Measurements from ENCODE around the gene XRN1. TPM values are rescaled to one million over a fixed set of nuclear protein-coding genes. Genes with fewer than 3 reads are reported as not detected.

Gene XRN1, protein sequence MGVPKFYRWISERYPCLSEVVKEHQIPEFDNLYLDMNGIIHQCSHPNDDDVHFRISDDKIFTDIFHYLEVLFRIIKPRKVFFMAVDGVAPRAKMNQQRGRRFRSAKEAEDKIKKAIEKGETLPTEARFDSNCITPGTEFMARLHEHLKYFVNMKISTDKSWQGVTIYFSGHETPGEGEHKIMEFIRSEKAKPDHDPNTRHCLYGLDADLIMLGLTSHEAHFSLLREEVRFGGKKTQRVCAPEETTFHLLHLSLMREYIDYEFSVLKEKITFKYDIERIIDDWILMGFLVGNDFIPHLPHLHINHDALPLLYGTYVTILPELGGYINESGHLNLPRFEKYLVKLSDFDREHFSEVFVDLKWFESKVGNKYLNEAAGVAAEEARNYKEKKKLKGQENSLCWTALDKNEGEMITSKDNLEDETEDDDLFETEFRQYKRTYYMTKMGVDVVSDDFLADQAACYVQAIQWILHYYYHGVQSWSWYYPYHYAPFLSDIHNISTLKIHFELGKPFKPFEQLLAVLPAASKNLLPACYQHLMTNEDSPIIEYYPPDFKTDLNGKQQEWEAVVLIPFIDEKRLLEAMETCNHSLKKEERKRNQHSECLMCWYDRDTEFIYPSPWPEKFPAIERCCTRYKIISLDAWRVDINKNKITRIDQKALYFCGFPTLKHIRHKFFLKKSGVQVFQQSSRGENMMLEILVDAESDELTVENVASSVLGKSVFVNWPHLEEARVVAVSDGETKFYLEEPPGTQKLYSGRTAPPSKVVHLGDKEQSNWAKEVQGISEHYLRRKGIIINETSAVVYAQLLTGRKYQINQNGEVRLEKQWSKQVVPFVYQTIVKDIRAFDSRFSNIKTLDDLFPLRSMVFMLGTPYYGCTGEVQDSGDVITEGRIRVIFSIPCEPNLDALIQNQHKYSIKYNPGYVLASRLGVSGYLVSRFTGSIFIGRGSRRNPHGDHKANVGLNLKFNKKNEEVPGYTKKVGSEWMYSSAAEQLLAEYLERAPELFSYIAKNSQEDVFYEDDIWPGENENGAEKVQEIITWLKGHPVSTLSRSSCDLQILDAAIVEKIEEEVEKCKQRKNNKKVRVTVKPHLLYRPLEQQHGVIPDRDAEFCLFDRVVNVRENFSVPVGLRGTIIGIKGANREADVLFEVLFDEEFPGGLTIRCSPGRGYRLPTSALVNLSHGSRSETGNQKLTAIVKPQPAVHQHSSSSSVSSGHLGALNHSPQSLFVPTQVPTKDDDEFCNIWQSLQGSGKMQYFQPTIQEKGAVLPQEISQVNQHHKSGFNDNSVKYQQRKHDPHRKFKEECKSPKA (N-terminal part only)
- total RNA-seq: 10 to 100 TPM; 31.1 to 49.9 (median 43.5) TPM
- 10 to 100 TPM in 1 of 2 donors, 1 to 10 TPM in 1; 7.6 to 12.9 TPM for polyA plus RNA-seq
- long read RNA-seq, donor 1, transcript XRN1-203 (12 exons, 2,075 nt): major isoform, 7 of 67 reads
- long read RNA-seq, donor 1, partial matches to known transcripts: 42 of 67 reads
- long read RNA-seq, donor 1, other reads (novel, unspliced or antisense): 18 of 67 reads
- long read RNA-seq, donor 2, partial matches to known transcripts: 5 of 7 reads
- long read RNA-seq, donor 2, other reads (novel, unspliced or antisense): 0 of 7 reads
- long read RNA-seq, donor 3, full-length matches to known transcripts: 3 of 12 reads
- long read RNA-seq, donor 3, partial matches to known transcripts: 2 of 12 reads
- long read RNA-seq, donor 3, other reads (novel, unspliced or antisense): 7 of 12 reads

DNA sequence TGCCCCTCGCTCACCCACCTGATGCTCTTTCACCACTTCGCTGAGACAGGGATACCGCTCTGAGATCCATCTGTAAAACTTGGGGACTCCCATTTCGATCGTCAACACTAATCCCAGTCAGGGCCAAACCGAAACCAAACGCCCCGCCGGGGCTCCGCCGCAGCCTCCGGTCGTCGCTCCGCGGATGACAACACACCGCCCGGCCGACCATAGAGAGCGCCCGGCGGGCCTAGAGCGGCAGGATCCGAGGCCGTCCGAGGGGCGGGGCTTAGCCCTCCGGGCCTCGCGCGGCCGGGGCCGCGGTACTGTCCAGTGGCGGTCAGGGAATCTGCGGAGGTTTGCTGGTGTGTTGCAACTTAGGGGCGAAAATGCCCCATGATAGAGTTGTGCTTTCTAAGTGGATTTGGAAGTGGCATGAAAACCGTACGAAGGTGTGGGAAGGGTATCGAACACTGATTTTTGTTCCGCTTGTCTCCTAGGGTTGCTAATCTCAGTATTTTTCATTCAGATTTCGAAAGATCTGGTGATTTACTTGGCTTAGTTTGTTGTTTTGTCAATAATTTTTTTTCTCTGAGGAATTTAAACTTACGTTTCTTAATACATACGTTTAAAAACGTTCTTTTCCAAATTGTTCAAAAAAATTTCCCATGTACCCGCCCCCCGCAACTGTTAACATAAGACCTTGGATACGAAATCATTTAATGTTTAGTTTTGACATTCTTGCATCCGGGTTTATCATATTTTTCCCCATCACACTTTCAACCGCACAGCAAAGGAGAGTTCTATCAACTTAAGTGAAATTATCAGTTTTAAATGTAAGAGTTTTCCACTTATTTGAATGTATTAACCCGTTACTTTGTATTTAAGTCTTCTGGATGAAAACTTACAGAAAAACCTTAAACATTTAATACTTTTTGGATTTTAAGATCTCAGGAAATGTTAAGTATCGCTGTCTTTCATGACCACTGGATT is at the start of gene XRN1:
XRN1 (minus strand) TSS at position 186 of the 972 bp plus-strand sequence; CDS start at position 93, 93 bp downstream.
- DNase-seq: peak; percentile 95 to 98 (median 96)
- no peak for TF ChIP-seq CTCF (IDR thresholded peaks at IDR 0.05)
- peak; percentile 73 for TF ChIP-seq POLR2A (IDR thresholded peaks at IDR 0.05)
- intact Hi-C loops (cut with DNase I): no loop called here
- 2 to 3% (median 3%) methylated on average over 52 of the region's 52 CpGs for whole genome bisulfite sequencing, 3 donors
- Histone ChIP-seq H3K4me1 (ENCODE audit: insufficient read depth) (peaks cover 4% of the 10 kb centered on the region), H3K27me3 (no peaks in the 10 kb centered on the region), H3K27ac (peak within 1 kb of the TSS; percentile 93 to 97), H3K4me3 (peak within 1 kb of the TSS; percentile 86), H3K9me3 (no peaks in the 10 kb centered on the region), H3K36me3 (no peaks in the 10 kb centered on the region)

DNA sequence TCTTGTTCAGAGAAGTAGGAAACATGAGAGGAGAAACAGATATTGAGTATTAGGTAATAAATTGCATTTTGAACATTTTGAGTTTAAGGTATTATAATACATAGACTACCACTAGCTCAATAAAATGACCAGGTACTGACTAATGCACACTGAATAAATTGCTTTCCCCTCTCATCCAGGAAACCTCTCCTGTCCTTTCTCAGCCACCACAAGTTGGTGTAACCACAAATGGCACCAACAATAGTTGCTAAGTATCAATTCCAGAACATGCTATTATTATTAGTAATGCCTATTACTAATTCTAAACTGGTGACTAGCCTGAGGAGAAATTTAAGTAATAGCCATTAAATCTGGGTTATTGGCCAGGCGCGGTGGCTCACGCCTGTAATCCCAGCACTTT is 47.3 kb upstream of the XRN1 start:
- Histone ChIP-seq H3K27ac (no peak overlapping the region), H3K27me3 (no peaks in the 10 kb centered on the region), H3K4me1 (ENCODE audit: insufficient read depth) (no peaks in the 10 kb centered on the region), H3K4me3 (no peak overlapping the region), H3K9me3 (no peaks in the 10 kb centered on the region), H3K36me3 (no peaks in the 10 kb centered on the region)
- DNase-seq: no peak
- TF ChIP-seq CTCF (IDR thresholded peaks at IDR 0.05) (no peak), POLR2A (IDR thresholded peaks at IDR 0.05) (no peak), EP300 (IDR thresholded peaks at IDR 0.05) (no peak)
- intact Hi-C loops (cut with DNase I): no loop called here
- 80 to 100% (median 98%) methylated on average over 3 of the region's 3 CpGs for WGBS, 3 donors

DNA sequence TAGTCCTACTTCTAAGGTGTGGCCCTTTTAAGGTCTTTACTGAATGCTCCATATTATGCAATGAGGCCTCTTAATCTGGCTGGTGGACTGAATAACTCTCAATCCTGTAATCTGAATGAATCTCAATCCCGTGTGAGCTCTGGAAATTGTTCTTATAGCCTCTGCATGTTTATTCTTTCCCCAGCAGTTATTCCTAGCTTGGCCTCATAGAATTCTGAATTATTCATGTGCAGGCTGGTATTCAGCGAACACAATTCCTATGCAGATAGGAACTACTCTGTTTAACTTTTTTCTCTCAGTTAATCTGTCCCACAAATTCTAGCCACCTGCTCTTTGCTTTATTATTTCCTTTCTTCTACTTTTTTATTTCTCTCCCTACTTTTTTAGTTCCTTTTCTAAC is 44.3 kb upstream of the XRN1 start:
- Histone ChIP-seq H3K9me3 (no peaks in the 10 kb centered on the region), H3K4me1 (ENCODE audit: insufficient read depth) (no peaks in the 10 kb centered on the region), H3K36me3 (no peaks in the 10 kb centered on the region), H3K27me3 (no peaks in the 10 kb centered on the region), H3K27ac (no peak overlapping the region), H3K4me3 (no peak overlapping the region)
- DNase-seq: no peak
- TF ChIP-seq CTCF (IDR thresholded peaks at IDR 0.05) (no peak), EP300 (IDR thresholded peaks at IDR 0.05) (no peak), POLR2A (IDR thresholded peaks at IDR 0.05) (no peak)
- 95 to 98% (median 96%) methylated on average over 2 of the region's 2 CpGs for WGBS, 3 donors
- intact Hi-C loops (cut with DNase I): no loop called here
